ENCODE data around the gene SPATA45. TPM values are rescaled to one million over a fixed set of nuclear protein-coding genes. Genes with fewer than 3 reads are reported as not detected.

Gene SPATA45
- total and polyA plus RNA-seq, 2 of the 13 experiments (the other 11 are each of a cell fraction or from before 2014, with no cell fraction given) = 0.17 to 0.64 TPM

GRCh38 chr1:212791261-212791675 lies 56.2 kb downstream of the SPATA45 start:
- ChIA-PET CTCF (ENCODE audit: low intra/inter-chr PET ratio, low total read pairs) (no interaction called here), POLR2A (interaction anchor here (0.5 to 5.9 kb wide), 19 partner anchors 10 to 756 kb away, joined by 3 to 80 read pairs (median 4); partner anchors contain the start of genes DTL, FLVCR1 and INTS7)
- Histone ChIP-seq H3K36me3 (replicated peaks in 1 of 2; ENCODE audit: control insufficient read depth in 1 of 2, insufficient read depth in 2 of 2, low read length in 2 of 2) (peaks cover 1 to 13% of the 10 kb centered on the region in 2 experiments; a peak in 3 of 5 replicates), H3K79me2 (ENCODE audit: insufficient read depth, low read length) (peaks cover 31% of the 10 kb centered on the region), H3K4me3 (replicated peaks in 1 of 3; ENCODE audit: insufficient read depth in 1 of 3, low read depth in 2 of 3, low read length in 3 of 3) (peak overlapping the region; percentile 88 to 92 (median 88)), H3K4me2 (ENCODE audit: low read depth, low read length) (peak overlapping the region; percentile 85), H3K4me1 (ENCODE audit: insufficient read depth, low read length) (peaks cover 66% of the 10 kb centered on the region), H3K9me3 (ENCODE audit: low read length) (no peaks in the 10 kb centered on the region), H2AFZ (ENCODE audit: low read length) (peak overlapping the region; percentile 29), H4K20me1 (ENCODE audit: insufficient read depth, low read length) (no peaks in the 10 kb centered on the region; the same call in 1 of the 2 replicates), H3K9ac (ENCODE audit: insufficient read depth, low read depth, low read length) (peak overlapping the region; percentile 95), H3K27me3 (ENCODE audit: control insufficient read depth in 1 of 2, insufficient read depth in 2 of 2, low read length in 2 of 2) (no peaks in the 10 kb centered on the region; a peak in 1 of 5 replicates), H3K27ac (ENCODE audit: extremely low read length, insufficient read depth, low read length) (peak overlapping the region; percentile 100)
- TF ChIP-seq MZF1 (CRISPR knock-in tag; IDR thresholded peaks at IDR 0.05; ENCODE audit: borderline replicate concordance) (no peak), CAMTA2 (CRISPR knock-in tag; IDR thresholded peaks at IDR 0.05; ENCODE audit: borderline replicate concordance) (no peak), AGO2 (optimal IDR thresholded peaks at IDR 0.05; ENCODE audit: low read depth, low read length) (peak; percentile 67), GABPB1 (CRISPR knock-in tag; IDR thresholded peaks at IDR 0.05) (0 out of 2 replicates have a peak, but pooled peaks have one; percentile 72), ZNF280B (CRISPR knock-in tag; IDR thresholded peaks at IDR 0.05; ENCODE audit: borderline replicate concordance) (peak; percentile 69; the same call in 1 of the 2 replicates), RCOR2 (CRISPR knock-in tag; IDR thresholded peaks at IDR 0.05) (no peak), ELF4 (CRISPR knock-in tag; IDR thresholded peaks at IDR 0.05; ENCODE audit: borderline replicate concordance) (peak; percentile 10; the same call in 1 of the 2 replicates), SNAPC2 (CRISPR knock-in tag; IDR thresholded peaks at IDR 0.05) (no peak), SRSF1 (optimal IDR thresholded peaks at IDR 0.05; ENCODE audit: low read depth, low read length) (peak; percentile 72), NR2F1 (CRISPR knock-in tag; IDR thresholded peaks at IDR 0.05) (peak in 1 of 2 experiments; percentile 1; a peak in 1 of 4 replicates), ZNF121 (CRISPR knock-in tag; IDR thresholded peaks at IDR 0.05) (peak; percentile 99)
- TSS peak; percentile 86 for BruUV-seq (replicated peaks)
- FAIRE-seq (no peak), ATAC-seq (peak; percentile 63), DNase-seq (ENCODE audit: low spot score) (no peak)
- in situ Hi-C loops (cut with HindIII; ENCODE audit: extremely low pct_ligation_motif_present, low pct_unique_long_range_greater_than_20kb) = no loop called here
- 1% methylated on average over 6 of the region's 22 CpGs for WGBS (ENCODE audit: low lambda C conversion rate)
- intact Hi-C loops (cut with micrococcal nuclease; ENCODE audit: unreplicated experiment) = loop anchor here (5.0 kb wide), 1 partner anchor 206 kb away; no protein-coding TSS in a partner anchor

Data from HepG2 (cell line).